ENCODE measurements around the gene S100A7A. TPM values are rescaled to one million over a fixed set of nuclear protein-coding genes. Genes with fewer than 3 reads are reported as not detected.

Gene S100A7A
- total RNA-seq, 1 donor from 2014 or later = not detected

DNA sequence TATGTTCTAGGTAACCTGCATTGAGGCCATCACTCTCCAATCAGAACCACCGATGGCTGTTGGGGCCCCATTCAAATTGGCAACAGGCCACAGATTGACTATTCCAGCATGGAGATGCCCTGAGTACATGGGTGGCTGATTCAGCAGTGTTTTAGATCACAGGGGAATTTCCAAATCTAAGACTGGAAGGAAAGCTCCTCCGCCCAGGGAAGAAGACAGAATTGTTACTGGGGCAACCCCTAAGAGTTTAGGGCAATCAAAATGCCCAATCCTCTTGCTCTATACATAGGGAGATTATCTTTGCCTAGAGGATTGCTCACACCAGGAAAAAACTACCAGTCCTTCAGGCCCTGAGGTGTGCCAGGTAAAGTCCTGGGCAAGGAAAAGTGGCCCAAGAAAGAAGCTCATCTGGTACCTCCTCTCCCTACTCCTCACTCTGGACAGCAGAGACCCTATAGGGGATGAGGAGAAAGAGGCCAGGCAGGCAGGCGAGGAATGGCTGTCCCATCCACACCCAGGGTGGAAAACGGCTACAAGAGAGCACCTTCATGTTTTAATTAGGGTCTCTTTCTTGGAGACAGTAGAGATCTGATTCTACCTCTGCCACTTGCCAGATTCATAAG, 31.3 kb upstream of the S100A7A start:
- no peak for DNase-seq (ENCODE audit: low spot score in 2 of 2, unreplicated experiment in 2 of 2)
- no peaks in the 10 kb centered on the region for H3K36me3 Mint-ChIP-seq
- H3K27ac Mint-ChIP-seq = no peak overlapping the region
- no peak for TF ChIP-seq CTCF (IDR thresholded peaks at IDR 0.05; ENCODE audit: unreplicated experiment)
- peaks cover 19% of the 10 kb centered on the region for H3K9me3 Mint-ChIP-seq
- H3K27me3 Mint-ChIP-seq (ENCODE audit: low read depth) = peaks cover 43% of the 10 kb centered on the region
- no peaks in the 10 kb centered on the region for H3K4me1 Mint-ChIP-seq
- H3K4me3 Mint-ChIP-seq = no peak overlapping the region

GRCh38 chr1:153386500-153386901, 29.8 kb upstream of the S100A7A start:
- TF ChIP-seq CTCF (IDR thresholded peaks at IDR 0.05; ENCODE audit: unreplicated experiment) = no peak
- Mint-ChIP-seq H3K27me3 (ENCODE audit: low read depth) (peaks cover 46% of the 10 kb centered on the region), H3K27ac (no peak overlapping the region), H3K36me3 (no peaks in the 10 kb centered on the region), H3K4me3 (no peak overlapping the region), H3K4me1 (no peaks in the 10 kb centered on the region), H3K9me3 (peaks cover 13% of the 10 kb centered on the region)
- no peak for DNase-seq (ENCODE audit: low spot score in 2 of 2, unreplicated experiment in 2 of 2)

DNA sequence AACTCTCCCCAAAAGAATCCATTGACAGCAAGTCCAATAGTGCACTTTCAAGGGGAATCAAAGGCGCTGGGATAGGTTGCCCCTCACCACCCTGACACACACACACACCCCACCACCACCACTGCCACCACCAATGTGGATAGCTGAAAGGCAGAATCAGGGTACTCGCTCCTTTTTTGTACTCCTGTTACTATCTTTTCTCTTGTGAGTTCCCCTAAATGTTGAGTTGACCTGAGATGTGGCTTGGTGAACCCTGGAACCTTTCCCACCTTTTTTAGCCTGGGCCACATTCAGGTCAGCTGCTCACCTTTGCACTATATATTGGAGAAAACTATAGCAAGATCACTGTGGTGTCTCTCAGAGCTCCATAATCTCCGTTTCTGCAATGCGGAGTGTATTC, 29.3 kb upstream of the S100A7A start:
- peaks cover 8% of the 10 kb centered on the region for H3K9me3 Mint-ChIP-seq
- DNase-seq (ENCODE audit: low spot score in 2 of 2, unreplicated experiment in 2 of 2) = no peak
- H3K27ac Mint-ChIP-seq = no peak overlapping the region
- no peak for TF ChIP-seq CTCF (IDR thresholded peaks at IDR 0.05; ENCODE audit: unreplicated experiment)
- H3K27me3 Mint-ChIP-seq (ENCODE audit: low read depth) = peaks cover 46% of the 10 kb centered on the region
- no peak overlapping the region for H3K4me3 Mint-ChIP-seq
- no peaks in the 10 kb centered on the region for H3K36me3 Mint-ChIP-seq
- H3K4me1 Mint-ChIP-seq = no peaks in the 10 kb centered on the region

GRCh38 chr1:153387785-153388184, 28.5 kb upstream of the S100A7A start:
- H3K27me3 Mint-ChIP-seq (ENCODE audit: low read depth) = peaks cover 46% of the 10 kb centered on the region
- H3K36me3 Mint-ChIP-seq = no peaks in the 10 kb centered on the region
- no peak for TF ChIP-seq CTCF (IDR thresholded peaks at IDR 0.05; ENCODE audit: unreplicated experiment)
- H3K27ac Mint-ChIP-seq = no peak overlapping the region
- H3K9me3 Mint-ChIP-seq = peaks cover under 1% of the 10 kb centered on the region
- no peak overlapping the region for H3K4me3 Mint-ChIP-seq
- no peak for DNase-seq (ENCODE audit: low spot score in 2 of 2, unreplicated experiment in 2 of 2)
- no peaks in the 10 kb centered on the region for H3K4me1 Mint-ChIP-seq

- peaks cover 42% of the 10 kb centered on the region for H3K27me3 Mint-ChIP-seq (ENCODE audit: low read depth)
- no peaks in the 10 kb centered on the region for H3K9me3 Mint-ChIP-seq
- no peak for TF ChIP-seq CTCF (IDR thresholded peaks at IDR 0.05; ENCODE audit: unreplicated experiment)
- no peak overlapping the region for H3K27ac Mint-ChIP-seq
- H3K4me1 Mint-ChIP-seq = no peaks in the 10 kb centered on the region
- no peak overlapping the region for H3K4me3 Mint-ChIP-seq
- no peaks in the 10 kb centered on the region for H3K36me3 Mint-ChIP-seq
- no peak for DNase-seq (ENCODE audit: low spot score in 2 of 2, unreplicated experiment in 2 of 2)
Observed at GRCh38 chr1:153389401-153389800, 26.9 kb upstream of the S100A7A start.
